ENCODE results near the gene TSEN54.

The TSEN54 gene

DNA sequence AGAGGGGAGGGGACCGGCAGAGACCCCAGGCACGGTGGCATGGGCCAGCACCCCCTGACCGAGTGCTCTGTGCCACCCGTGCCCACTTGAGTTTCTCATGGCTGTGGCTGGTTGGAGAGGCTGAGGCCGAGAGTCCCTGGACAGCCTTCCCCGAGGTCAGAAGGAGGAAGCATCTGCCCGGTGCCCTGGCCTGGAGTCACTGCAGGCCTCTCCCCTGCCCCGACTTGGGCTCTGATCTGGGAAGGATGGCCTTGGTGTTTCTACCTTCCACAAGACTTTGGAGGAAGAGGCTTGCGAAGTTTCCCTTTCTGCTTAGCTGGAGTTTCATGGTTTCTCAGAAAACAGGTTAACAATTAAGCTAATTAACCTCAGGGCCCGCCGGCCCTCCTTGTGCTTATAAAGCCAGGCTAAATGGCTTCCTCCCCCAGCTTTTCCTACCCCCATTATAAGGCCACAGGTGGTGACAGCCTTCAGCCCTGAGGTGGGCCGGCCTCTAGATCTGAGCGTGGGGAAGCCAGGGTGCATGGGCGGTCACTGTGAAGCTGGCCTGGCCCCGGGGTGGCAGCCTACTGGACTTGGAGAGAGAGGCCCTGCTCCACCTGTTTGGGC lies 26.5 kb downstream of the TSEN54 start:
- no peak for DNase-seq (ENCODE audit: low read depth in 2 of 2)

- DNase-seq (ENCODE audit: low read depth in 2 of 2): no peak
Measured at GRCh38 chr17:75544250-75544649, 27.9 kb downstream of the TSEN54 start.

DNA sequence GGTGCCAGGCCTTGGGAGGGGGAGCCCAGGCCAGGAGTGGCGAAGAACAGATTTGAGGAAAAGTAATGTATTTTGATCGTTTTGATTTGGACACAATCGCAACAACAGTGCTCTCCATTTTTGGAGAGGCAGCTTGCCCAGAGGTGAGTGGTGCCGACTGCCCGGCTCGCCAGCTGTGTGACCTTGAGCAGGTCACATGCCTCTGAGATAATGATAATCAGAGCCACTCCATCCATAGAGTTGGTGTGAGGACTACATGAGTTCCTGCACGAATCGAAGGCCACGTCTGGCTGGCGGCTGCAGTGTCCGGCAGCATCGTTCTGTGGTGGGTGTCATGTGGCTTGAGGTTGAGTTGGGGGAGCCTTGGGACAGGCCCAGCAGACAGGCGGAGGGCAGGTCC lies 29.9 kb downstream of the TSEN54 start:
- no peak for DNase-seq (ENCODE audit: low read depth in 2 of 2)

- DNase-seq (ENCODE audit: low read depth in 2 of 2): no peak
Measured at GRCh38 chr17:75547091-75547490, 30.8 kb downstream of the TSEN54 start.

DNA sequence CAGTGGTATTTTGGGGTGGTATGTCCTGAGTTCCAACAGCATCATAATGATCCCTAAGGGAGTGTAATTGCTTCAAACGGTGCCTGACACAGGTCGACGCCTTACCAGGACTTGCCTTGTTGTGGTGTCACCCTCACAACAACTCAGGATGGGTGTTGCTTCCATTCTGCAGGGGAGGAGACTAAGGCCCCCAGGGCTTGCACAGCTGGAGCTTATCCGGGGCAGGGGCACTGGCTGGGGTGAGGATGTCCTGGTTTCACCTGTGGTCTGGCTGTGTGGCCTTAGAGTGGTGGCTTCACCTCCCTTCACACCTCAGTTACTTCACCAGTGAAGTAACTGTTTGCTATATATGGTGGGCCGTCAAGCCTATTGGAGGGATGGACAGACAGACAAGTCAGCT lies 32.5 kb downstream of the TSEN54 start:
- DNase-seq (ENCODE audit: low read depth in 2 of 2): no peak

DNA sequence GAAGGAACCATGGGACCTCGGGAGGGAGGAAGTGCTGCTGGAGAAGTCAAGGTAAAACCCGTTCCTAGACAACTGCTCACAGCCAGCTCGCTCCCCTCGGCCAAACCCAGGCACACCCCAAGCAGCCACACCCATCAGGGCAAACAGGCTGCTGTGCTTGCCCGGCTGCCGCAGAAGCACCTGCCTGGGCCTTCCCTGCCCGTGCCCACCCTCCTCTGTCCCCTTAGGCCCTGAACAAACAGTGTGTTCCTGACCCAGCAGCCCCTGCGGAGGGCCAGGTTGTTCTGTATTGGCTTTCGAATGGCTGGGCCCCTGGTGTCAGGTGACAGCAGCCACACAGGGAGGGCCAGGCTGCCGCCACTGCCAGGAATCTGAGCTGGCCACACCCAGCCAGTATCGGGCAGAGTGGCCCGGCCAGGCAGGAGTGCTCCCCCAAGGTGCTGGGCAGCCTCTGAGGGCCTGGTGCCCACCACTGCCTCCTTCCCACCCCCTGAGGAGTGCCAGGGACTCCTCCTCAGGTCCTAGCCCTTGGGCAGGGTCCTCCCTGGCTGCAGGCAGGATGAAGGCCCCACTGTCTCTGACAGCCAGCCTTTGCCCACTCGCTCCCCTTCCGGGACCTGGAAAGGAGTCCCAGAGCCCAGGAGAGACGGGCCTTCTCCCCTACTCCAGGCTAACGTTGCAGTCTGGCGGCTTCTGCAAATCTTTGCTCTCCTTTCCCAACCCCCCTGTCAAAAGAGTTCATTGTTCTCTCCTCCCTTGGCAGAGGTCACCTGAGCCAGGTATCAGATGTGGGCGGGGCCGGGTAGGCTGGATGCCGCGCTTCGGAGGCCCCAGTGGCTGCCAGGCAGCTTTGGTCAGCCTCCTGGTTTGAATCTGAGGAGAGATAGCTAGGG lies 33.2 kb downstream of the TSEN54 start:
- DNase-seq (ENCODE audit: low read depth in 2 of 2): no peak

- DNase-seq (ENCODE audit: low read depth in 2 of 2): no peak
Measured at GRCh38 chr17:75550139-75550465, 33.8 kb downstream of the TSEN54 start.

DNA sequence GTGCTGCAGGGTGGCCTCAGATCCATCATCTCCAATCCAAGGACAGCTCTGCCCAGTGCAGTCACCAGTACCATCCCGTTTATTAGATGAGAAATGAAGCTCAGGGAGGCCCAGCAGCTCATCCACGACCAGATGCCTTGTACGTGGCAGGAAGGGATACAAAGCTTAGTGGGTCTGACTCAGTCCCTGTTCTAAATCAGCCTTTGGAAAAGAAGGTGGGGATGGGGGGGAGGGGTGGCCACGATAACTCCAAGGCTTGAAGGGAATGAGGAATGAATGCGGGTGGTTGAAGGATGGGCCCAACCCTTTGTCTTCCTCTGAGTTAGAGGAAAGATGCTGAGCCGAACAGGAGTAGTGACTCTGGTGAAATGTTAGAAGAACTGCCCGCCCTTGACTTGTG lies 34.9 kb downstream of the TSEN54 start:
- no peak for DNase-seq (ENCODE audit: low read depth in 2 of 2)

DNA sequence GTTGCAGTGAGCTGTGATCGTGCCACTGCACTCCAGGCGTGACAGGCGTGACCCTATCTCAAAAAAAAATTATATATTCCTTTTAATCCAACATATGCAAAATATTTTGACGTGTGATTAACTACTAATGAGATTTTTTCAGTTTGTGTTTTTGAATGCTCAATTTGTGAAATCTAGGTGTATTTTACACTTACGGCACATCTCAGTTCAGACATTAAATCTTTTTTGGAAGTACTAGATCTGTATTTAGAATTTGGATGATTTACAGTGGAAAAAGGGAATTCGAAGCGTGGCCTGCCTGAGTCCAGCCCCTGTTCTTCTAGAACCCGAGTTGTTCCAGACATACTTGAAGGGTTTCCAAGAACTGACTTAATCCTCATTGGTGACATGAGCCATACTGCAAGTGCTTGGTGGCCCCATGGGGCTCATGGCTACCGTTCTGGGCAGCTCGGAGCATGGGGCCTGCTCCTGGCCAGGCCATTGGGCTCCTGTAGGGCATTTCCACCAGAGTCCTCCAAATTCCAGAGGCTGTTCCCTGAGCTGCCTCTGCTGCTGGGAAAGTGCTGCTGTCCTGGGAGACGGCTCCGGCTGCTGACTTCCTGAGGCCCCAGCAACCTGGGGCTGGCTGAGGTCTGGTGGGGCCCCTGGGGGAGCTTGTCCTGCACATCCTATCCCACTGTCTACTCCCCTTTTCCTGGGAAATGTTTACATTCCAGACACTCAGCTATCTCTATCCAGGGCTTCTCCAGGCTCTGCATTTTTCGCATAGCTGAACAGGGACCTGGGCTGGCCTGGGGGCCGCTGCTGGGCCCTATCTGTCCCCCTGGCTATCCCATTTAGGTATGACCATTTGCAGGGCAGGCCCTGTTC lies 36.3 kb downstream of the TSEN54 start:
- no peak for DNase-seq (ENCODE audit: low read depth in 2 of 2)

DNA sequence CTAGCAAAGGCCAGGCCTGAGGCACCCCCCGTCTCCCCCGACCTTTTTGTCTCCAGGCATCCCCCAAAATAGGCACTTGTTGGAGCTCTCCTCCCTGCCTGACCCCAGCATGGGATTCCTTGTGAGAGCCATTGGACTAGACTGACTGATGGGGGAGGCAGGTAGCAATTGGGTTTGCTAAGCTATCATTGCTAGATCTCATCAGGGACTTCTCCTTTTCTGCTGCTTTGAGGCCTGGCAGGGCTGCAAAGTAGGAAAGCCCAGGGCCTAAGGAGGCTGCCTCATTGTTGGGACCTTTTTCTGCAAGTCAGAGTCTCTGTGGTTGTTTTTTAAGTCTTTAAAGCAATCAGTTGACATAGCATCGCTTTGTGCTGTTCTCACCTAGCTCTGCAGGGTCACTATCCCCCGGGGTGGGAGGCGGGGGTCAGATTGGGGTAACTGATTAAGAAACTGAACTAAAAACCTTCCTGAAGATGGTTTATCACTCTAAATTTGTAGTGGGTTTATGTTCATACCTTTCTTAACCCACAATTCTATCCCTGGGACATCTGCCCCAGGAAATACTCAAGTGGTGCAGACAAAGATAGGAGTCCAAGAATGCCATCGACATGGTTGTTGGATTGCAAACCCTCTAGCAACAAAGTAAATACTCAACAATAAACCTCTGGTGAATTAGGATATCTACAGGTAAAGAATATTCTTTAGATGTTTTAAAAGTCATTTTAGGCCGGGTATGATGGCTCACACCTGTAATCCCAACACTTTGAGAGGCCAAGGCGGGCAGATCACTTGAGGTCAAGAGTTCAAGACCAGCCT lies 37.2 kb downstream of the TSEN54 start:
- DNase-seq (ENCODE audit: low read depth in 2 of 2): no peak

GRCh38 chr17:75555679-75556153 lies 39.4 kb downstream of the TSEN54 start:
- DNase-seq (ENCODE audit: low read depth in 2 of 2): no peak

DNA sequence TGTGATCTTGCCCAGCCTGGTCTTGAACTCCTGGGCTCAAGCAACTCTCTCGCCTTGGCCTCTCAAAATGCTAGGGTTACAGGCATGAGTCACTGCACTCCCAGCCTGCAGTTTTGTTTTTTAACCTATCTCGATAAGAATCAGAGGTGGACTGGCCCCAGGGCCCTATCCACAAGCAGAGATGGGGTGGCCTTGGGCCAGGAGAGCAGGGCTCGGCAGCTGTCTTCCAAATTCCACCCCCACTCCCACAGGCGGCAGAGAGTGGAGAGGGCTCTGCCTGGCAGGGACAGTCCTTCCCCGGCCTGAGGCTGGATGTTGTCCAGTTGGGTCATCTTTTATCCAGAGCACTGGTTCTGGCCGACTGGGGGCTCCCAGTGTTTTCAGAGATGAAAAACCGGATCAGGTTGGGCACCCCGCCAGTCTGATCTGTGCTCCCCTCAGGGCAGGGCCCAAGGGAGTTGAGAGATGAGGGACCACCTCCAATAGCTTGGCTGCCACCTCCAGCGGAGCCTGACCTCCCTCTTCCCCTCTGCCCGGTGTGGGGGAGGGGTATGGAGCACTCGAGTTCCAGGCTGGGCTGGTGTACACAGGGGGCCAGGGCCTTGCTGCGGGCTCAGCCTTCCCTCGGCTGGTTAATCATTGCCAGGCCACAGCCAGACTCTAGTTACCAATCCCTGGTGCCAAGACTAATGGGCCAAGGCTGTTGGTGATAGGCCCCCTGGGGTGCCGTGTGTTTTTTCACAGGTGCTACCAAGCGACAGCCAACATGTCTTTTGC lies 40.9 kb downstream of the TSEN54 start:
- no peak for DNase-seq (ENCODE audit: low read depth in 2 of 2)

GRCh38 chr17:75557852-75558665 lies 41.7 kb downstream of the TSEN54 start:
- no peak for DNase-seq (ENCODE audit: low read depth in 2 of 2)

DNA sequence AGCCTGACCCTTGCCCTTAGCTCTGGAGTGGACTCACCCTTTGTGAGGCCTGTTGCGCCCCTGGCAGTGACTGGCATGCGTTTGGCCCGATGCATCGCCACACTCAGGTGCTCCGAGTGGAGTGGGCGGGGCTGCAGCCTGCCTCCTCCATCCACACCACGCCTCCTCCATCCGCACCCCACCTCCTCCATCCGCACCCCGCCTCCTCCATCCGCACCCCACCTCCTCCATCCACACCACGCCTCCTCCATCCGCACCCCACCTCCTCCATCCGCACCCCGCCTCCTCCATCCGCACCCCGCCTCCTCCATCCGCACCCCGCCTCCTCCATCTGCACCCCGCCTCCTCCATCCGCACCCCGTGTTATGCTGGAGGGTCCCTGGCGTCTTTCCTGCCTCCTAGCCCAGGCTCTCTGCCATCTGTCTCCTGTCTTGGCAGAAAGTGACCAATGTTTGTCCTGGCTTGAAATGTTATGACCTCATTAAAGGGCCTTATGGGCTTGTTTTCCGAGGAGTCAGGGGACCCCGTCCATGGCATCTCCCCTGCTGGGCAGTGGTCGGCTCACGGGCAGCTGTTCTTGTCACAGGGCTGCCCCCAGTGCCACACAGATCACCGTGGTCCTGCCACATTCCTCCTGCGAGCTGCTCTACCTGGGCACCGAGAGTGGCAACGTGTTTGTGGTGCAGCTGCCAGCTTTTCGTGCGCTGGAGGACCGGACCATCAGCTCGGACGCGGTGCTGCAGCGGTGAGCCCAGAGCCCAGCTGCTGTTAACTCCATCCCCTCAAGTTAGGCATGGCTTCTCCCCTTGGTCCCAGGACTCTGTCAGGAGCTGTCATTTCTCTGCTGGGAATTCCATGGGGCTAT lies 42.6 kb downstream of the TSEN54 start:
- no peak for DNase-seq (ENCODE audit: low read depth in 2 of 2)

- no peak for DNase-seq (ENCODE audit: low read depth in 2 of 2)
Measured at GRCh38 chr17:75559958-75560533, 43.7 kb downstream of the TSEN54 start.

DNA sequence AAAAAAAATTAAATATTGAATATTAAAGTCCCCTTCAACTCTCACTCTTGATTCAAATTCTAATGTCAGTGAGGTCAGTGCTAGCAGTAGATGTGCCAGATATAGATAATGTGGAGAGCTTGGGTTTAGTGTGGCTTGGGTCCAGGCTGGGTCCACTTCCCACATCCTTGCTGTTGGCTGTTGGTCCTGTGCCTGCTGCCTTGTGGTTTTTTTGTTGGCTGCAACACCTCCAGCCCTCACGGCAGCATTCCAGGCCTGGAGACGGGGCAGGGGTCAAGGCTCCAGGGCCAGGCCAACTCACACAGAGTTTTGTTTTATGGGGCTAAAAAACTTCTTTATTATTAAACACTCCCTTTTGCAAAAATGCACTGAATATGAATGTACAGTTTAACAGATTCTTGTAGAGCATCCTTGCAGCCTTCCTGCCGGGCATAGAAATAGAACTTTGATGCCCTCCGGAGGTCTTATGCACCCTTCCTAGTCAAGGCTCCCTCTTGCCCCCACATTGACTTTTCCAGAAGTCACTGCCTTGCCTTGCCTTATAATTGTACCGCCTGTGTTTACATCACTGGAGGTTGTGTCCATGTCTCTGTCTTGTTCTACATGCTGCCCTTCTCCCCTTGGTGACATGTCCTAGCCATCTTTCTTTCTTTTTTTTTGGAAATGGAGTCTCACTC lies 45.7 kb downstream of the TSEN54 start:
- no peak for DNase-seq (ENCODE audit: low read depth in 2 of 2)

GRCh38 chr17:75563063-75563758 lies 46.9 kb downstream of the TSEN54 start:
- no peak for DNase-seq (ENCODE audit: low read depth in 2 of 2)

Data from stimulated activated CD8-positive, alpha-beta memory T cell treated with anti-CD3 and anti-CD28 coated beads, Interleukin-2, amount 100 ng/mL, for 48 hours (primary cell).